Endothelial cell of umbilical vein (primary cell): ENCODE results near the gene GNB5. TPM values are rescaled to one million over a fixed set of nuclear protein-coding genes. Genes with fewer than 3 reads are reported as not detected.

Source experiments
- BruUV-seq: library from RNA; stranded (reverse); fragments of 400-500 nt; replicated peaks from 2 replicates; lab custom pipeline; 2021; lab: Mats Ljungman, UMichigan
- CTCF ChIA-PET: fragments of 300-600, 350-600 bp; sonication (Branson Sonifier 250); formaldehyde crosslinking; loops from one replicate; lab custom pipeline; 2021; ENCODE audit warnings: antibody characterized with exemption, inconsistent platforms; lab: Charles Lee
- POLR2A ChIA-PET: fragments of 300-600, 350-600 bp; sonication (Branson Sonifier 250); formaldehyde crosslinking; loops from one replicate; lab custom pipeline; 2021; ENCODE audit warnings: antibody characterized with exemption, inconsistent platforms; lab: Charles Lee
- DNase-seq: peaks from one replicate; pipeline ENCODE4 v3.0.0-alpha.2; 2011; ENCODE audit warnings: low read depth, low spot score
- FAIRE-seq: peaks from 2 replicates; lab custom pipeline; 2011; peaks lifted over from hg19 to GRCh38; lab: Jason Lieb, UNC
- H2AFZ ChIP-seq: 2 replicates; pipeline ENCODE4 v1.6.0; 2012; ENCODE audit warnings: low read depth, low read length, control low read depth, inconsistent platforms
- H3K27ac ChIP-seq: 2 replicates; pipeline ENCODE4 v1.5.1; 2011; ENCODE audit warnings: low read depth, mild to moderate bottlenecking, control low read depth, low read length, moderate library complexity; ENCODE audit not compliant: insufficient read depth
- H3K27me3 ChIP-seq, 2 experiments: 2 replicates each; pipeline versions ENCODE4 v1.6.0 to v1.6.1; 2011; ENCODE audit warnings: low read length in 2 of 2, mixed read lengths in 1 of 2; ENCODE audit not compliant: control insufficient read depth in 2 of 2, insufficient read depth in 2 of 2
- H3K36me3 ChIP-seq, 2 experiments: 2 replicates in 1 of 2; 3 replicates in 1 of 2; pipeline ENCODE4 v1.5.1; 2011; ENCODE audit warnings: low read length in 2 of 2, mild to moderate bottlenecking in 1 of 2, moderate library complexity in 1 of 2; ENCODE audit not compliant: control insufficient read depth in 2 of 2, insufficient read depth in 2 of 2; ENCODE audit errors: extremely low read depth in 1 of 2
- H3K4me1 ChIP-seq: 3 replicates; pipeline ENCODE4 v1.5.1; 2011; ENCODE audit warnings: mild to moderate bottlenecking, low read length; ENCODE audit not compliant: control insufficient read depth, insufficient read depth; ENCODE audit errors: extremely low read depth
- H3K4me2 ChIP-seq: 2 replicates; pipeline ENCODE4 v1.6.1; 2011; ENCODE audit warnings: low read length, control low read depth, mixed read lengths; ENCODE audit not compliant: insufficient read depth
- H3K4me3 ChIP-seq, 3 experiments: fragments of 200-600 bp in 1 of 3; sonication (generic), shearing (Covaris generic) in 1 of 3; replicated peaks in 1 of 3; 2 replicates each; pipeline ENCODE4 v1.5.1; 2011 to 2016; ENCODE audit warnings: control low read depth in 3 of 3, low read length in 3 of 3, mild to moderate bottlenecking in 2 of 3, inconsistent platforms in 1 of 3, low read depth in 1 of 3, moderate library complexity in 1 of 3; ENCODE audit not compliant: insufficient read depth in 1 of 3
- H3K79me2 ChIP-seq: 2 replicates; pipeline ENCODE4 v1.6.0; 2012; ENCODE audit warnings: low read length, inconsistent platforms; ENCODE audit not compliant: control insufficient read depth, insufficient read depth
- H3K9ac ChIP-seq: replicated peaks from 2 replicates; pipeline ENCODE3; 2011; ENCODE audit warnings: low read length, control low read depth; ENCODE audit not compliant: insufficient read depth; ENCODE audit errors: extremely low read depth
- H3K9me1 ChIP-seq: replicated peaks from 3 replicates; pipeline ENCODE4 v1.6.0; 2011; ENCODE audit warnings: mild to moderate bottlenecking, low read length; ENCODE audit not compliant: control insufficient read depth, insufficient read depth; ENCODE audit errors: extremely low read depth
- H3K9me3 ChIP-seq: replicated peaks from 2 replicates; pipeline ENCODE4 v1.5.1; 2012; ENCODE audit warnings: low read length, inconsistent platforms; ENCODE audit not compliant: control insufficient read depth, insufficient read depth
- H4K20me1 ChIP-seq: replicated peaks from 2 replicates; pipeline ENCODE3; 2011; ENCODE audit warnings: mild to moderate bottlenecking, low read length; ENCODE audit not compliant: control insufficient read depth, insufficient read depth; ENCODE audit errors: extremely low read depth
- EZH2 ChIP-seq: IDR thresholded peaks from 2 replicates; pipeline ENCODE4 v1.6.1; 2012; ENCODE audit warnings: borderline replicate concordance, low read depth, mild to moderate bottlenecking, moderate library complexity, low read length, inconsistent platforms; ENCODE audit not compliant: severe bottlenecking
- FOS ChIP-seq: IDR thresholded peaks from 2 replicates; pipeline ENCODE4 v1.6.1; 2011; ENCODE audit warnings: mild to moderate bottlenecking, low read length, moderate library complexity, borderline replicate concordance; ENCODE audit not compliant: insufficient read depth
- GATA2 ChIP-seq: IDR thresholded peaks from 2 replicates; pipeline ENCODE4 v1.7.0; 2011; ENCODE audit warnings: low read depth, mild to moderate bottlenecking, moderate library complexity, mixed read lengths, low read length; ENCODE audit not compliant: insufficient read length, insufficient read depth
- JUN ChIP-seq: IDR thresholded peaks from 2 replicates; pipeline ENCODE4 v1.6.1; 2011; ENCODE audit warnings: borderline replicate concordance, low read depth; ENCODE audit not compliant: insufficient read length, insufficient read depth
- MYC ChIP-seq: IDR thresholded peaks from one replicate; pipeline ENCODE4 v1.6.1; 2011; ENCODE audit warnings: mild to moderate bottlenecking, low read depth, low read length
- POLR2A ChIP-seq: IDR thresholded peaks from 2 replicates; pipeline ENCODE4 v1.6.1; 2012; ENCODE audit warnings: low read depth, mild to moderate bottlenecking, control low read depth, low read length
- POLR2AphosphoS5 ChIP-seq: IDR thresholded peaks from 2 replicates; pipeline ENCODE4 v1.6.1; 2012; ENCODE audit warnings: low read depth, mild to moderate bottlenecking, control low read depth, low read length, moderate library complexity; ENCODE audit not compliant: insufficient read depth
- dilution Hi-C: fragments of 300-500 bp; cut with MboI; formaldehyde crosslinking; loops from one replicate; pipeline ENCODE4 v1.15.0; 2019; ENCODE audit warnings: low sequenced_read_pairs; ENCODE audit not compliant: extremely low pct_ligation_motif_present
- intact Hi-C: fragments of 100-400 bp; cut with micrococcal nuclease; formaldehyde crosslinking; loops from one replicate; pipeline ENCODE4 v1.10.0; 2022
- polyA plus RNA-seq, 4 experiments: library from polyadenylated mRNA; depleted of rRNA in 3 of 4; stranded (reverse) in 3 of 4; unstranded in 1 of 4; fragments of >200 nt; gene quantifications; 2 replicates each; pipeline versions ENCODE4 v1.2.1 to v1.2.3, GENCODE V29; 2011 to 2012; ENCODE audit warnings: missing spikeins in 1 of 4
- total RNA-seq: library from RNA; stranded (reverse); gene quantifications from 2 replicates; pipeline ENCODE4 v1.2.3, GENCODE V29; 2021
- TF ChIP-seq, protein P1 (sequence below): IDR thresholded peaks from 2 replicates; pipeline ENCODE4 v1.6.1; 2011; ENCODE audit not compliant: insufficient read depth, insufficient read length
- TF ChIP-seq, protein P2 (sequence below), 2 donors: IDR thresholded peaks; 1 replicate in 1 of 2; 2 replicates in 1 of 2; pipeline ENCODE4 v1.5.1; 2011; ENCODE audit warnings: low read length in 2 of 2, mild to moderate bottlenecking in 2 of 2, moderate library complexity in 2 of 2, control low read depth in 1 of 2, inconsistent platforms in 1 of 2, low read depth in 1 of 2; ENCODE audit not compliant: insufficient read depth in 1 of 2; ENCODE audit errors: extremely low read depth in 1 of 2

GNB5 gene
- total and polyA plus RNA-seq, 2 donors (not counting 3 experiments of a cell fraction or from before 2014, with no cell fraction given) = 15.6 to 16.8 TPM

DNA sequence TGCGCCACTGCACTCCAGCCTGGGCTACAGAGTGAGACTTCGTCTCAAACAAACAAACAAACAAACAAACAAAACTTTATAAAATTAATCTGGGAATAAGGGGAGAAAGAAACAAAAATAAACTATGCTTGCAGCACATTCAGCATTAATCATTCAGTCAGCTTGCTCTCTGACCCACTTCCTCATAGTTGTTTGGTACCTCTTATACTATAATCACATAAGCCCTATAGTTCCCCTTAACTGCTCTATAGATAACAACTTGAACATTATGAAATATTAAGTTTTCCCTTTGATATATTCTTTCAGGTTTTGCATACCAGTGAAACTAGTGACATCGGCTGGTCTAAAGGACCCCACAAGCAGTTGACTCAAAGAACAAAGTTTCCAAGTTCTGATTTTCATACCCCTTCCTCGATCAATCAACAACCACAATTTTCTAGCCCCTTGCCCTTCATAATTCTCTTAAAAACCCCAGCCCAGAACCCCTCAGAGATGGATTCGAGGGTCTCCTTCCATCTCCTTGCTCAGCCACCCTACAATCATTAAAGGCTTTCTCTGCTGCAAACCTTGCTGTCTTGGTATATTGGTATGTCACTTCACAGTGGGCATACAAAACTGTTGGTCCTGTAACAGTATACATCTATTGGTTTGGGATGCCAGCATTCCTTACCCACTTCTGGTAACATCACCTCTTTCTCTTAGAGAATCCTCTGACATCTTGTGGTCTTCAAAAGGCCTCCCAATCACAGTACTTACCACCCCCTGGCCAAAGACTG is 105.0 kb downstream of the GNB5 start:
- FAIRE-seq = no peak
- TF ChIP-seq POLR2AphosphoS5 (no peak), POLR2A (no peak), FOS (no peak), GATA2 (no peak)
- TF ChIP-seq, protein P1, sequence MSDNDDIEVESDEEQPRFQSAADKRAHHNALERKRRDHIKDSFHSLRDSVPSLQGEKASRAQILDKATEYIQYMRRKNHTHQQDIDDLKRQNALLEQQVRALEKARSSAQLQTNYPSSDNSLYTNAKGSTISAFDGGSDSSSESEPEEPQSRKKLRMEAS = no peak
- dilution Hi-C loops (no loop called here), intact Hi-C loops (no loop called here)
- CTCF ChIA-PET = no interaction called here
- H4K20me1 ChIP-seq = no peaks in the 10 kb centered on the region
- H3K27ac ChIP-seq = no peak overlapping the region
- BruUV-seq = no TSS peak
- no peak overlapping the region for H2AFZ ChIP-seq
- H3K79me2 ChIP-seq = no peaks in the 10 kb centered on the region
- no peaks in the 10 kb centered on the region for H3K27me3 ChIP-seq
- no peak overlapping the region for H3K4me2 ChIP-seq
- DNase-seq = no peak
- H3K4me1 ChIP-seq = peaks cover 4% of the 10 kb centered on the region
- H3K9me3 ChIP-seq = peaks cover 3% of the 10 kb centered on the region
- no peak overlapping the region for H3K9ac ChIP-seq
- H3K9me1 ChIP-seq = no peaks in the 10 kb centered on the region
- H3K4me3 ChIP-seq = no peak overlapping the region
- H3K36me3 ChIP-seq = no peaks in the 10 kb centered on the region
- POLR2A ChIA-PET = no interaction called here

DNA sequence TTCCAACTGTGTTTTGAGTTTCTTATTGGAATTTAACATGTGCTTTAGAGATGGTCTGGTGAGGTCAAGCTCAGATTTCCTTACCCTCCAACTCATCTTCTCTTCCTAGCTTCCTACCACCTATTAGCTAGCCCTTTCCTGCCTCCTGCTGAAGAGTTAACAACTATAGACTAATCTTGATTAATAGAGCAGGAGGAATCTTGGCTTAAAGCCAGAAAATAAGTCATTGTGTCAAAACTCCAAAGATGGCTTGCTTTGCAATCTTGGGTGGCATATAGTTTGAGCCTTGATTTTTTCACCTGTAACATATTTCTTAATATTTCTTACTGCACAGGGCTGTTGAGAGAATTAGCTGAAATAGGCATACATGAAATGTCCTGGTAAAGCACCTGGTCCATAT is 105.9 kb downstream of the GNB5 start:
- no peaks in the 10 kb centered on the region for H4K20me1 ChIP-seq
- FAIRE-seq = no peak
- H3K4me3 ChIP-seq = no peak overlapping the region
- peak; percentile 27 for DNase-seq
- no peak overlapping the region for H3K27ac ChIP-seq
- no peak overlapping the region for H3K4me2 ChIP-seq
- no peaks in the 10 kb centered on the region for H3K79me2 ChIP-seq
- POLR2A ChIA-PET = interaction anchor here (0.5 kb wide), 1 partner anchor 15 kb away, joined by 5 read pairs; no protein-coding TSS in a partner anchor
- H3K9me1 ChIP-seq = no peaks in the 10 kb centered on the region
- no peaks in the 10 kb centered on the region for H3K27me3 ChIP-seq
- CTCF ChIA-PET = no interaction called here
- peaks cover 4% of the 10 kb centered on the region for H3K4me1 ChIP-seq
- dilution Hi-C loops = no loop called here
- TF ChIP-seq, protein P1 = no peak
- TF ChIP-seq EZH2 = no peak
- no peak for TF ChIP-seq POLR2A
- TF ChIP-seq GATA2 = no peak
- no peak for TF ChIP-seq FOS
- no peak for TF ChIP-seq POLR2AphosphoS5
- TF ChIP-seq JUN = no peak
- TF ChIP-seq, protein P2, sequence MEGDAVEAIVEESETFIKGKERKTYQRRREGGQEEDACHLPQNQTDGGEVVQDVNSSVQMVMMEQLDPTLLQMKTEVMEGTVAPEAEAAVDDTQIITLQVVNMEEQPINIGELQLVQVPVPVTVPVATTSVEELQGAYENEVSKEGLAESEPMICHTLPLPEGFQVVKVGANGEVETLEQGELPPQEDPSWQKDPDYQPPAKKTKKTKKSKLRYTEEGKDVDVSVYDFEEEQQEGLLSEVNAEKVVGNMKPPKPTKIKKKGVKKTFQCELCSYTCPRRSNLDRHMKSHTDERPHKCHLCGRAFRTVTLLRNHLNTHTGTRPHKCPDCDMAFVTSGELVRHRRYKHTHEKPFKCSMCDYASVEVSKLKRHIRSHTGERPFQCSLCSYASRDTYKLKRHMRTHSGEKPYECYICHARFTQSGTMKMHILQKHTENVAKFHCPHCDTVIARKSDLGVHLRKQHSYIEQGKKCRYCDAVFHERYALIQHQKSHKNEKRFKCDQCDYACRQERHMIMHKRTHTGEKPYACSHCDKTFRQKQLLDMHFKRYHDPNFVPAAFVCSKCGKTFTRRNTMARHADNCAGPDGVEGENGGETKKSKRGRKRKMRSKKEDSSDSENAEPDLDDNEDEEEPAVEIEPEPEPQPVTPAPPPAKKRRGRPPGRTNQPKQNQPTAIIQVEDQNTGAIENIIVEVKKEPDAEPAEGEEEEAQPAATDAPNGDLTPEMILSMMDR (IDR thresholded peaks at IDR 0.05; ENCODE audit: extremely low read depth in 1 of 2, insufficient read depth in 1 of 2, low read depth in 1 of 2, low read length in 2 of 2) = no peak
- TF ChIP-seq MYC = no peak
- no TSS peak for BruUV-seq
- H3K36me3 ChIP-seq = no peaks in the 10 kb centered on the region
- no peak overlapping the region for H3K9ac ChIP-seq
- H2AFZ ChIP-seq = no peak overlapping the region
- H3K9me3 ChIP-seq = peaks cover 3% of the 10 kb centered on the region
- intact Hi-C loops = no loop called here
